Activated T-cell treated with anti-CD3 and anti-CD28 coated beads, Interleukin-2, amount 50 U/mL, for 24 hours (primary cell): Measurements from ENCODE around the gene CYYR1.
"Not testable (repeated sequence)": the region's sequence is repeated elsewhere in the genome, so short reads cannot be mapped to it uniquely, and the experiment has no call there.

ENCODE experiments used
- DNase-seq: peaks from one replicate; pipeline ENCODE4 v3.0.0-alpha.2; 2020
- H3K27ac Mint-ChIP-seq: 2 replicates; pipeline ENCODE4 v1.8.0; 2020; ENCODE audit warnings: mild to moderate bottlenecking, mixed read lengths
- H3K27me3 Mint-ChIP-seq: 2 replicates; pipeline ENCODE4 v1.8.0; 2020; ENCODE audit warnings: mixed read lengths
- H3K36me3 Mint-ChIP-seq: 2 replicates; pipeline ENCODE4 v1.8.0; 2020; ENCODE audit warnings: low read depth, mixed read lengths
- H3K4me1 Mint-ChIP-seq: 2 replicates; pipeline ENCODE4 v1.8.0; 2020; ENCODE audit warnings: low read depth, mixed read lengths
- H3K4me3 Mint-ChIP-seq: 2 replicates; pipeline ENCODE4 v1.8.0; 2020; ENCODE audit warnings: mild to moderate bottlenecking, moderate library complexity, mixed read lengths
- H3K9me3 Mint-ChIP-seq: 2 replicates; pipeline ENCODE4 v1.8.0; 2020; ENCODE audit warnings: mixed read lengths

Gene CYYR1

GRCh38 chr21:26490771-26491170 is 82.3 kb downstream of the CYYR1 start:
- H3K27ac Mint-ChIP-seq: no peak overlapping the region
- H3K27me3 Mint-ChIP-seq: no peaks in the 10 kb centered on the region
- DNase-seq: no peak
- H3K4me1 Mint-ChIP-seq: no peaks in the 10 kb centered on the region
- H3K4me3 Mint-ChIP-seq: no peak overlapping the region
- peaks cover 4% of the 10 kb centered on the region for H3K9me3 Mint-ChIP-seq
- H3K36me3 Mint-ChIP-seq: no peaks in the 10 kb centered on the region

DNA sequence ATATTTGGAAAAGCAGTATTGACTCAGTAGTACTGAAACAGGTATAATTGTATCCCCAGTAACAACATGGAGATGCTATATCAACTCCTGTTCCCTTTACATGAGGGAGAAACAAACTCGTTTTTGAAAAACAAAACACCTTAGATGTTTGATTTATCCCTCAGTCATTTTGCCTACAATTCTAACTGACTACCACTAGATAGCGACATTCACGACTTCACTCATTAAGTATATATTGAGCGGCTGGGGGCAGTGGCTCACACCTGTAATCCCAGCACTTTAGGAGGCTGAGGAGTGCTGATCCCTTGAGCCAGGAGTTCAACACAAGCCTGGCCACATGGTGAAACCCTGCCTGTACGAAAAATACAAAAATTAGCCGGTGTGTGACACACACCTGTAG is 83.3 kb downstream of the CYYR1 start:
- no peak for DNase-seq
- Mint-ChIP-seq H3K27me3 (no peaks in the 10 kb centered on the region), H3K36me3 (no peaks in the 10 kb centered on the region), H3K4me1 (no peaks in the 10 kb centered on the region), H3K9me3 (peaks cover 2% of the 10 kb centered on the region), H3K27ac (no peak overlapping the region), H3K4me3 (no peak overlapping the region)

DNA sequence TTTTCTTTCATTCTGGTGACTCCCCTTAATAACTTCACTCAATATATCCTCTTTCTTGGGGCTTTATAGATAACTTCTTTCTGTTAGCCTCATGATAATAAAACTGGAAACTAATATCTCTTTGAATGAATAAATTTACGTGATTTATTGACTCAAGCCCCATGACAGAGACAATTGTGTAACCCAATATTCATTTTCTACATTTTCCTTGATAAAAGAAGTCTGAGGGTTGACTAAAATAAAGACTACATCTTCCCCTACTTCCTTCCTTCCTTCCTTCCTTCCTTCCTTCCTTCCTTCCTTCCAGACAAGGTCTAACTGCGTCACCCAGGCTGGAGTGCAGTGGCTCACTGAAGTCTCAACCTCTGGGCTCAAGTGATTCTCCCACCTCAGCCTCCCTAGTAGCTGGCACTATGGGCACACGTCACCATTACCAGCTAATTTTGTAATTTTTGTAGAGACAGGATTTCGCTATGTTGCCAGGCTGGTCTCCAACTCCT is 85.1 kb downstream of the CYYR1 start:
- Mint-ChIP-seq H3K27me3 (no peaks in the 10 kb centered on the region), H3K36me3 (no peaks in the 10 kb centered on the region), H3K4me3 (no peak overlapping the region), H3K27ac (no peak overlapping the region), H3K9me3 (peaks cover 2% of the 10 kb centered on the region), H3K4me1 (no peaks in the 10 kb centered on the region)
- DNase-seq: no peak

DNA sequence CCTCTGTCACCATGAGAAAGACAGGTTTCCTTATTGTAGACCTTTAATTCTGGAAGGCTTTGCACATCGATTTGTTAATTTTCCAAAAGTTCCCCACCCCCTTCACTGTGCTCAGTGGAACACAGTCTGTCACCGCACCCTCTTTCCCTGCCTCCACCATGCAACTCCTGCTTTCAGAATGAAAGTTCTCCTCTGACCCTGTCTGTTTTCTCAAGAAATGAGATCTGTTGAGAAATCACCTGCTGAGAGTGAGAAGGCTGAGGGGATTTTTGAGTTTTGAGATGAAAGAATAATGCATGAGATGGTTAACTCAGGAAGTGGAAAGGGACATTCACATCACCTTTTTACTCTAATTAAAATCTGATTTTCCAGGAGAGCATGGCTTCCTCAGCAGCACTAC is 99.6 kb downstream of the CYYR1 start:
- Mint-ChIP-seq H3K4me3 (no peak overlapping the region), H3K36me3 (no peaks in the 10 kb centered on the region), H3K27me3 (no peaks in the 10 kb centered on the region), H3K4me1 (peaks cover 4% of the 10 kb centered on the region), H3K27ac (no peak overlapping the region), H3K9me3 (no peaks in the 10 kb centered on the region)
- DNase-seq: no peak

GRCh38 chr21:26471099-26471471 is 102.0 kb downstream of the CYYR1 start:
- H3K4me3 Mint-ChIP-seq: no peak overlapping the region
- H3K9me3 Mint-ChIP-seq: no peaks in the 10 kb centered on the region
- H3K36me3 Mint-ChIP-seq: no peaks in the 10 kb centered on the region
- peaks cover 4% of the 10 kb centered on the region for H3K4me1 Mint-ChIP-seq
- H3K27me3 Mint-ChIP-seq: no peaks in the 10 kb centered on the region
- no peak overlapping the region for H3K27ac Mint-ChIP-seq
- no peak for DNase-seq

DNA sequence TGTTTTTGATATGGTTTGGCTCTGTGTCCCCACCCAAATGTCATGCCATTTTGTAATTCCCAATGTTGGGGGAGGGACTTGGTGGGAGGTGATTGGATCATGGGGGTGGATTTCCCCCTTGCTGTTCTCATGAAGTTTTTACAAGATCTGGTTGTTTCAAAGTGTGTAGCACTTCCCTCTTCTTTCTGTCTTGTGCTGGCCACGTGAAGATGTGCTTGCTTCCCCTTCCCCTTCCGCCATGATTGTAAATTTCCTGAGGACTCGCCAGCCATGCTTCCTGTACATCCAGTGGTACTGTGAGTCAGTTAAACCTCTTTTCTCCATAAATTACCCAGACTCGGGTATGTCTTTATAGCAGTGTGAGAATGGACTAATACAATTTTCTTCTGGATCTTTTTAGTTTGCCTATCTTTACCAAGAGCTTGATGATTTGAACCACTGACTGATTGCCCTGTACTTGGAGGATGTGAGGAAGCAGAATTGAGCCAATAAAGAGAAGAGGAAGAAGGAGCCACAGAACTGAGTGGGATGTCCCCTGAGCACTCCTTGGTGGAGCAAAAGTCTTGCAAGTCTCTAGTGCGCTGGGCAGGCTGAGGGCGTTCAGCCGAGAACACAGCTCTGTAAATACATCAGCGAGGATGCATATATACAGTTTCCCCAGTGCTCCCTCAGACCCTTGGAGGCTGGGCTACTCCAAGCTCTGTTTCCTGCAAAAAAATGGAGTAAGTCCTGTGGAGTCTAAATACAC is 102.6 kb downstream of the CYYR1 start:
- Mint-ChIP-seq H3K9me3 (no peaks in the 10 kb centered on the region), H3K27ac (no peak overlapping the region), H3K36me3 (no peaks in the 10 kb centered on the region), H3K4me1 (peaks cover 4% of the 10 kb centered on the region), H3K27me3 (no peaks in the 10 kb centered on the region), H3K4me3 (no peak overlapping the region)
- DNase-seq: no peak

GRCh38 chr21:26469789-26470188 is 103.3 kb downstream of the CYYR1 start:
- no peaks in the 10 kb centered on the region for H3K27me3 Mint-ChIP-seq
- no peak overlapping the region for H3K27ac Mint-ChIP-seq
- H3K36me3 Mint-ChIP-seq: no peaks in the 10 kb centered on the region
- no peaks in the 10 kb centered on the region for H3K9me3 Mint-ChIP-seq
- no peak overlapping the region for H3K4me3 Mint-ChIP-seq
- DNase-seq: no peak
- H3K4me1 Mint-ChIP-seq: peaks cover 4% of the 10 kb centered on the region

GRCh38 chr21:26465916-26466315 is 107.2 kb downstream of the CYYR1 start:
- no peaks in the 10 kb centered on the region for H3K27me3 Mint-ChIP-seq
- H3K4me1 Mint-ChIP-seq: no peaks in the 10 kb centered on the region
- no peaks in the 10 kb centered on the region for H3K9me3 Mint-ChIP-seq
- H3K4me3 Mint-ChIP-seq: no peak overlapping the region
- H3K36me3 Mint-ChIP-seq: no peaks in the 10 kb centered on the region
- DNase-seq: no peak
- no peak overlapping the region for H3K27ac Mint-ChIP-seq

DNA sequence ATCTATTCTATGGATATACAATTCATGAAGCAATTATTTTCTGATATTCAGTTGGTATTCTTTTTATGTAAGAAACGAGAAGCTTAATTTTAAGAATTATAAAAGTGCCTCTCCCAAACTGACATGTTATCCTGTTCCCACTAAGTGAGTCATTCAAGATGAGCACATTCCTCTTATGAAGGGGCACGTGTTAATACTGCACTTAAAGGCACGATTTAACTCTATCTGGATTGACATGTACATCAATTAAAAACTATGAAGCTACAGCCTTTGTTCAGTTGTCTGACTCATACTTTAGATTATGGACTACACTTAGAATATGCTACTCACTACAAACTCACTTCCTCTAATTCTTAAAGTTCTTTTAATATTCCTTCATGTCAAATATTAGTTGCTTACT is 111.6 kb downstream of the CYYR1 start:
- H3K4me1 Mint-ChIP-seq: no peaks in the 10 kb centered on the region
- H3K27ac Mint-ChIP-seq: no peak overlapping the region
- peaks cover 3% of the 10 kb centered on the region for H3K9me3 Mint-ChIP-seq
- H3K4me3 Mint-ChIP-seq: no peak overlapping the region
- H3K36me3 Mint-ChIP-seq: no peaks in the 10 kb centered on the region
- H3K27me3 Mint-ChIP-seq: no peaks in the 10 kb centered on the region
- DNase-seq: no peak

DNA sequence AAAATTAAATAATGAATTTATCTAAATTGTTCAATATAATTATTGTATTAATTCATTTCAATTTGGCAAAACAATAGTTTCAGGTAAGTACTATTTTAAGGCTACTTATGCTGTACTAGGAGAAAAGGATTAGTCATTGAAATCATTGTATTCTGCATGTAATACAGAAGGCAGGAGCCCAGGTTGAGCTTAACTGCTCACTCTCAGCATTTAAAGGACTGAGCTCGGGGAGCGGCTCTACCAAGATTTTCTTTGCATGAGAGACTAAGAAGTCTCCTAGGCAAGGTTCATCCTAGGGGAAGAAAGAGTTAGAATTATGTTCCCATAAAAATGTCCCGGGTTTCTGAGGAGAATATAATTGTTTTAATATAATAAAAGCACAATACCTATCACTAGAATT is 112.5 kb downstream of the CYYR1 start:
- H3K27me3 Mint-ChIP-seq: no peaks in the 10 kb centered on the region
- DNase-seq: no peak

DNA sequence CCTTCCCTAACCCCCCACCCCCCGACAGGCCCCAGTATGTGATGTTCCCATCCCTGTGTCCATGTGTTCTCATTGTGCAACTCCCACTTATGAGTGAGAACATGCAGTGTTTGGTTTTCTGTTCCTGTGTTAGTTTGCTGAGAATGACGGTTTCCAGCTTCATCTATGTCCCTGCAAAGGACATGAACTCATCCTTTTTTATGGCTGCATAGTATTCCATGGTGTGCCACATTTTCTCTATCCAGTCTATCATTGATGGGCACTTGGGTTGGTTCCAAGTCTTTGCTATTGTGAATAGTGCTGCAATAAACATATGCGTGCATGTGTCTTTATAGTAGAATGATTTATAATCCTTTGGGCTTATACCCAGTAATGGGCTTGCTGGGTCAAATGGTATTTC is 114.2 kb downstream of the CYYR1 start:
- H3K9me3 Mint-ChIP-seq, H3K36me3 Mint-ChIP-seq, H3K4me3 Mint-ChIP-seq, H3K27ac Mint-ChIP-seq, H3K27me3 Mint-ChIP-seq, DNase-seq, H3K4me1 Mint-ChIP-seq: not testable (repeated sequence)

More for the DNA sequence above, 112.5 kb downstream of the CYYR1 start:
- Mint-ChIP-seq H3K9me3 (peaks cover 3% of the 10 kb centered on the region), H3K4me3 (no peak overlapping the region), H3K36me3 (no peaks in the 10 kb centered on the region), H3K4me1 (no peaks in the 10 kb centered on the region), H3K27ac (no peak overlapping the region)

- H3K36me3 Mint-ChIP-seq: no peaks in the 10 kb centered on the region
- no peaks in the 10 kb centered on the region for H3K27me3 Mint-ChIP-seq
- H3K9me3 Mint-ChIP-seq: peaks cover 3% of the 10 kb centered on the region
- no peak overlapping the region for H3K4me3 Mint-ChIP-seq
- no peaks in the 10 kb centered on the region for H3K4me1 Mint-ChIP-seq
- DNase-seq: no peak
- H3K27ac Mint-ChIP-seq: no peak overlapping the region
These were observed 115.3 kb downstream of the CYYR1 start for GRCh38 chr21:26457817-26458216.

- no peak overlapping the region for H3K4me3 Mint-ChIP-seq
- DNase-seq: no peak
These were observed 119.8 kb downstream of the CYYR1 start for GRCh38 chr21:26453267-26453666.

GRCh38 chr21:26451081-26451740 is 121.9 kb downstream of the CYYR1 start:
- H3K36me3 Mint-ChIP-seq: no peaks in the 10 kb centered on the region
- no peaks in the 10 kb centered on the region for H3K9me3 Mint-ChIP-seq
- H3K4me1 Mint-ChIP-seq: no peaks in the 10 kb centered on the region
- H3K27me3 Mint-ChIP-seq: no peaks in the 10 kb centered on the region
- H3K4me3 Mint-ChIP-seq: no peak overlapping the region
- H3K27ac Mint-ChIP-seq: no peak overlapping the region
- DNase-seq: no peak

More at GRCh38 chr21:26453267-26453666, 119.8 kb downstream of the CYYR1 start:
- H3K27ac Mint-ChIP-seq: no peak overlapping the region
- H3K27me3 Mint-ChIP-seq: no peaks in the 10 kb centered on the region
- H3K9me3 Mint-ChIP-seq: no peaks in the 10 kb centered on the region
- H3K36me3 Mint-ChIP-seq: no peaks in the 10 kb centered on the region
- H3K4me1 Mint-ChIP-seq: no peaks in the 10 kb centered on the region

DNA sequence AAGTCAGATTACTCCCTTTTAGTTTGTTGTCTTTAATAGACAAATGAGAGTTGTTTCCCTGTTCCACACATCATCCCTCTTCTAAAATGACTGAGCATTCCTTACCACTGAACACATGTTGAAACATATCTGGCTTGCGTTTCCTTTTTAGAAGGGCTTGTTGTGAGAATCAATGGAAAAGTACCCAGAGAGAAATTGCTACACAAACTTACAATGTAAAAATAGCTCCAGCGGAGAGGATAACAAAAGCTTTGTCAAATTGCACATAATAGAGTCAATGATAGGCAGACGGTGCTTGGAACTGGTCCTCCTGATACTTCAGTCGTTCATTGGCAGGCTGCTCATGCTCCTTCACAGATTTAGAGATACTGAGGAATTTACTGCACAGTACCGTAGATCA is 123.9 kb downstream of the CYYR1 start:
- H3K9me3 Mint-ChIP-seq: no peaks in the 10 kb centered on the region
- no peaks in the 10 kb centered on the region for H3K36me3 Mint-ChIP-seq
- no peaks in the 10 kb centered on the region for H3K27me3 Mint-ChIP-seq
- no peaks in the 10 kb centered on the region for H3K4me1 Mint-ChIP-seq
- H3K27ac Mint-ChIP-seq: no peak overlapping the region
- DNase-seq: no peak
- H3K4me3 Mint-ChIP-seq: no peak overlapping the region
